HG03469 (cell line): ENCODE results near the gene C11orf97.
"Not testable (repeated sequence)": the region's sequence is repeated elsewhere in the genome, so short reads cannot be mapped to it uniquely, and the experiment has no call there.

Experiments used
- ATAC-seq: cut with Tn5 transposase; IDR thresholded peaks from one replicate; pipeline ENCODE4 v1.9.1; 2021; ENCODE audit warnings: mild to moderate bottlenecking, moderate library complexity, moderate number of reproducible peaks; ENCODE audit not compliant: unreplicated experiment

C11orf97 gene

DNA sequence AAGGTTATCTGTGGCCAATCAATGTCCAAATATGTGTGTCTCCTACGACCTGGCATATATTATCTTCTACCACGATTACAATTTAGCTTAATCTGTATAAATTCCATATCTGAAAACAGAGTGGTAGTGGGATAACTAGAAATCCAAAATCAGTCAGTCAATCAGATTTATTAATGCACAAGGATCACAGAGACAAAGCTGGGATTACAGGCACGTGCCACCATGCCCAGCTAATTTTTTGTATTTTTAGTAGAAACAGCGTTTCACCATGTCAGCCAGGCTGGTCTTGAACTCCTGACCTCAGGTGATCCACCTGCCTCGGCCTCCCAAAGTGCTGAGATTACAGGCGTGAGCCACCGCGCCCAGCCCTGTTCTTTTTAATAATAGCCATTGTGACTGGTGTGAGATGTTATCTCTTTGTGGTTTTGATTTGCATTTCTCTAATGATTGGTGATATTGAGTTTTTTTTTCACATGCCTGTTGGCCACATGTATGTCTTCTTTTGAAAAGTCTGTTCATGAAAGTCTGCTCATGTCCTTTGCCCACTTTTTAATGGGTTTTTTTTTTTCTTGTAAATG lies 43.6 kb downstream of the C11orf97 start:
- ATAC-seq: not testable (repeated sequence)

DNA sequence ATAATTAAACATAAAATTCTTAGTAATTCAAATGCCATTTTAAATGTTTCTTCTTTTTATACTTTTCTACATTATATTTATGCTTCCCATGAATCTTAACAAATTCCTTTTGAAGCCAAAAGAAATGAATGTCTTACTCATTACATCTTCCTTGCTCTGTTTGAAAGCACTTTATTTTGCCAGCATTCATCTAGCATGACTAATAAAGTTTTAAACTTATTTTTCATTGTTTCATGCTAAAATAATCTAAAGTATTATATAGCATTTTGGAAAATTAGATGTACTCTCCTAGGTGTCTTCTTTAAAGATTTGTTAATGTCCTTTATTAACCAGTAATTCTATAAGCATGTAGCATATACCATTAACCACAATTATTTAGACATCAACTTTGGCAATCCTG lies 45.2 kb downstream of the C11orf97 start:
- no peak for ATAC-seq

DNA sequence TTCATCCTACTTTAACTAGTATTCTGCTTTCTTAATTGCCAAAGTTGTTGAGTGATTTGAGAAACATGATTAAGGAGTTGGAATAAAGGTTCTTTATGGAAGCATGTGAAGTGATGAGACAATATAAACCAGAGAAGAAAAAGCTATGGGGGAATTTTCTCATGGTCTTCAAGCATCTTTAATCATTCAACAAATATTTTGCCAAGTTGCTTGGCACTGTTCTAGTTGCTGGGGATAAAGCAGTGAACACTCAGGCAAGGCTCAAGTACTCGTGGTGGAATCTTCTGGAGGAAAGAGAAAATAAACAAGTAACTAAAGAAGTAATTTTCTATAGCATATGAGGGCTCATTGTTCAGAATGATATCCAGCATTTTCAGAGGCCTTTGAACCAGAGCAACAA lies 45.7 kb downstream of the C11orf97 start:
- ATAC-seq: no peak

DNA sequence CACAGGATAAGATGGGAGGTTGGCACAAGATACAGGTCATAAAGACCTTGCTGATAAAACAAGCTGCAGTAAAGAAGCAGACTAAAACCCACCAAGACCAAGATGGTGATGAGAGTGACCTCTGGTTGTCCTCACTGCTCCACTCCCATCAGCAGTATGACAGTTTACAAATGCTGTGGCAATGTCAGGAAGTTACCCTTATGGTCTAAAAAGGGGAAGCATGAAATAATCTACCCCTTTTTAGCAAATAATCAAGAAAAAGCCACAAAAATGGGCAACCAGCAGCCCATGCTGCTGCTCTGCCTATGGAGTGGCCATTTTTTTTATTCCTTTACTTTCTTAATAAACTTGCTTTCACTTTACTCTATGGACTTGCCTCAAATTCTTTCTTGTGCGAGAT lies 46.2 kb downstream of the C11orf97 start:
- no peak for ATAC-seq

DNA sequence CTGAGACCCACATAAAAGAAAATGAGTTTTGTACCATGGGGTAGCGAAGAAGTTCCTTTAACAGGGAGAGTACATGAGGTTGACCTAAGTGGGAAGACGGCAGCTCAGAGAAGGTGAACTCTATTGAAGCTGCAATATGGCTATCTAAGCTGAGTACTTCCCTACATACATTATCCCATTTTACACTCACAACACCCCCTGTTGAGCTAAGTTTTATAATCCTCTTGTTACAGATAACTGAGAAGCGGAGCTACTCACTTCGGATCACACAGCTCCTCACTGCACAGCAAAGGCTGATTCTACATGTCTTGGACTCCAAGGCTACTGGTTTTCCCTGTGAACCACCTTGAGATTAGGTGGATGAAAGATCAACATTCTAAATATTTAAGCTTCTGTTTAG lies 46.7 kb downstream of the C11orf97 start:
- no peak for ATAC-seq

DNA sequence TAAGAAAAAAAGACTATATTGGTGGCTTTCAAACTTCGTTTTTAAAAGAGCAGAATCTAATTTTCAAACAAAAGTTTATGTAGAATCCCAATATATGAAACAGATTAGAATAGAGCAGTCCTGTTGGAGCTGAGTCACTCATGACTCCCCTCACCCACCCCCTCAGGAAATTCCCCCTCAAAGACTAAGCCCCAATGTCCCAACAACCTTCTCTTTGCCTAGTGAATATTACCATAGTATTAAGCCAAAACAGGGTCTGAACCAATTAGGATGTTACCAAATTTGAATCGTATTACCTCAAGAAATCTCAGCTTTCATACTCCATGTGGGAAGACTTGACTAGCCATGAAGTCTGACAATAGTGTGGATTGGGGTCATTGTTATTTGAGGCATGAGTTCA lies 47.1 kb downstream of the C11orf97 start:
- ATAC-seq: no peak

DNA sequence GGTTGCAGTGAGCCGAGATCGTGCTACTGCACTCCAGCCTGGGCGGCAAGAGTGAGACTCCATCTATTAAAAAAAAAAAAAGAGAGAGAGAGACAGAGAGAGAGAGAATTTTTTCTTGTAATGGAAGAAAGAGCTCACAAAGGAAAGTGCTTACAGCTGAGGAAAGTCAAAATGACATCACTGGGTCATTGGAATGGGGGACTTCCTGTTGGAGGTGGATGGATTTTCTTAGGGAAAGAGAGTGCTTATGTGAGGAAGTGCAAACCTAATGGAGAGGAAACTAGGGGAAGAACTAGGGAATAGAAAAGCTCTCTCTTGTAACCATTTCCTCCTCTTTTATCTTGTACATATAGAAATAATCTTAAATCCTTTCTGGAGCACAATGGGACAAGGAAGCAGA lies 48.6 kb downstream of the C11orf97 start:
- no peak for ATAC-seq

DNA sequence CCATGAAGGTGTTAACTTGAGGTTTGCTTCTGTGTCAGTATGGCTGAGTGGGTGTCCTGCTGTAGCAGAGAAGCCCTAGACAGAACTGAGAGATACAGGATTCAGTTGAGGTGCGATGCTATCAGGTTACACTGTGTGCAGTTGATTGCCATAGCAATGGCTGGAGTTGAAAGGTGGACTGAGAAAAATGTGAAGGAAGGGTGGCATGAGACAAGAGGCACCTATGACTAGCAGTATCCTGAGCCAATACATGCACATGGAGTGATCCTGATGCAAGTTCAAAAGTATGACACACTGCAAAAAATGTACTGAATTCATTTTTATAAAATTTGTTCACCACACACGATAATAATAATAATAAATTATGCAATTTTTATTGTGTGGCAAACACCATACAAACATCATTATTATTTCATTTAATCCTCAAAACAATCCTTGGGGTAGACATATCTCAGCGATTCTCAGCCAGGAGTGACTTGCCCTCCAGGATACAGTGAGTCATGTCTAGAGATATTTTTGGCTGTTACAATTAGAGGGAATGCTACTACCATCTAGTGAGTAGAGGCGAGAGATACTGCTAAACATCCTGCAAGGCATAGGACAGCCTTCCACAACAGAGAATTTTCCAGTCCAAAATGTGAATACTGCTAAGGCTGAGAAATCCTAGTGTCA lies 51.1 kb downstream of the C11orf97 start:
- no peak for ATAC-seq

DNA sequence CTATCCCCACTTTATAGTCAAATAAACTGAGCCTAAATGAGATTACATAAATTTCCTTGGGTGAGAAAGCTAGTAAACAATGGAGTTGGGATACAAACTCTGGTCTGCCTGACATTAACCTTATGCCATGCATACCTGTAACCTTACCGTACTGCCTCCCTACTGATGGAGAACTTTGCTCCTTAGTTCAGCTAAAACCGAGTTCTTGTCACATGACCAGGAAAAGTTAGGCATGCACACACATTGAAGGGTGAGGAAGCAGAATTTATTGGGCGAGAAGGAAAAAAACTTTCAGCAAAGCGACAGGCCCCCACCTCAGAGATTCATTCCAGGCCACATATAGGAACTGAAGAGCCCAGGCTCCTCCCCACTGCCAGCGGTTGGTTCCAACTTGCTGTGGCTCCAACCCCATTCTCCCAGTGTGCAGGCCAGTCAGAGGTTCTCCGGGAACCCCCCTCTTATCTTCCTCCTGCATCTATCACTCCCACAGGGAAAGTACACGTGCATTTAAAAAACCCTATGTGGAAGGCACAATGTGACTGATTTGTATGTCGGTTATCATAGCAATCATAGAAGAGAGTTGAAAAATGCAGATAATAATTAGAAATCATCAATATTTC lies 51.7 kb downstream of the C11orf97 start:
- ATAC-seq: no peak

DNA sequence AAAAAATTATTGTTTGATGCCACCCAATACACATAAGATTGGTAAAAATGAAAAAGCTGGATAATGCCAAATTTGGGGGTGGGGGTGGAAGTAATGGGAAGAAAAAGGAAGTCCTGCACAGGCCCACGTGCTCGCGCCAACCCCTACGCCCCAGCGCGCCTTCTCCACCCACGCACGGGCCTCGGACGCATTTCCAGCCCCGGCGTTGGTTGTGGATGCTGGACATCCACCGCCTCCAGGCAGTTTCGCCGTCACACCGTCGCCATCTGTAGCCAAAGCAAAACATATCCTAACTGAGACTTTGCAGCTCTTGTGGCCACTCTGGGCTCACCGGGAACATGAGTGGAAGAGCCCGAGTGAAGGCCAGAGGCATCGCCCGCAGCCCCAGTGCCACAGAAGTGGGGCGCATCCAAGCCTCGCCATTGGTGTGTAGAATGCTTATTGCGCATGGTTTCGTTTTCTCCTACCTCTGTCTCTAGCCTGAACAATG lies 55.0 kb downstream of the C11orf97 start, which contains the start of gene PIWIL4:
PIWIL4 (plus strand) TSS at position 188 of the 490 bp plus-strand sequence; CDS start at position 339, 151 bp downstream.
- no peak for ATAC-seq

DNA sequence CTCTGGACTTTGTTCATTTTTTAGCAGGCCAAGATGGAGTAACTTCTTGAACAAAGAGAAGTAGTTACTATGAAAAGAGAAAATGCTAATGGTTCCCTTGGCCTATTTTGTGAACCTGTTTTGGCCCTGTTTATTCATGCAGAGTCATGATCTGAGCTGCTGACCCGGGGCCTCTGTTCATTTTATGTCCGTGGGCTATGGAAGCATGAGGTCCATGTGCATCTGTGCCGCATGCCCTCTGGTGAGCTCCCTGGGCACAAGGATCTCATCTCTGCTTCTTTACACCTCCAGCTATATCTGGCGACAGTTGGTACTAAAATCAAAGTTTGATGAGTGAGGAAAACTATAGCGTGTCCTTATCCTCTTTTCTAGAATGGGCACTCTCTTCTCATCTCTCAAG lies 55.9 kb downstream of the C11orf97 start:
- ATAC-seq: no peak

DNA sequence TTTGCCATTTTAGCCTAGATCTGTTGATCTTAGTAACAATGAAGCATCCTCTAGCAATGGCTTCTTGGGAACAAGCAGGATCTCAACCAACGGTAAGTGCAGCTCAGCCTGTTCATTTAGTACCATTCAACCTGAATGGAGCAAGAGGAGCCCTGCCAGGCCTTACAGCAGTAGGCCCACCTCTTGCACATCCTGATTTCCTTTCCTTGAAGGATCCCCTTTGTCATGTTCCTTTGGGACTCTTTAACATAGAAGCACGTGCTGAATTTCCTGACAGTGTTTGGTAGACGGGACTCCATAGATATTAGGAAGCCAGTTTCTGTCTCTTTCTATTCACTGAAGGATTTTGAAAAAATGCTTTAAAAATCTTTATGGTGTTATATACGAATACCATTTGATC lies 56.5 kb downstream of the C11orf97 start:
- no peak for ATAC-seq

DNA sequence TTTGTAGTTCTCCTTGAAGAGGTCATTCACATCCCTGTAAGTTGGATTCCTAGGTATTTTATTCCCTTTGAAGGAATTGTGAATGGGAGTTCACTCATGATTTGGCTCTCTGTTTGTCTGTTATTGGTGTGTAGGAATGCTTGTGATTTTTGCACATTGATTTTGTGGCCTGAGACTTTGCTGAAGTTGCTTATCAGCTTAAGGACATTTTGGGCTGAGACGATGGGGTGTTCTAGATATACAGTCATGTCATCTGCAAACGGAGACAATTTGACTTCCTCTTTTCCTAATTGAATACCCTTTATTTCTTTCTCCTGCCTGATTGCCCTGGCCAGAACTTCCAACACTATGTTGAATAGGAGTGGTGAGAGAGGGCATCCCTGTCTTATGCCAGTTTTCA lies 60.7 kb downstream of the C11orf97 start:
- ATAC-seq: not testable (repeated sequence)

DNA sequence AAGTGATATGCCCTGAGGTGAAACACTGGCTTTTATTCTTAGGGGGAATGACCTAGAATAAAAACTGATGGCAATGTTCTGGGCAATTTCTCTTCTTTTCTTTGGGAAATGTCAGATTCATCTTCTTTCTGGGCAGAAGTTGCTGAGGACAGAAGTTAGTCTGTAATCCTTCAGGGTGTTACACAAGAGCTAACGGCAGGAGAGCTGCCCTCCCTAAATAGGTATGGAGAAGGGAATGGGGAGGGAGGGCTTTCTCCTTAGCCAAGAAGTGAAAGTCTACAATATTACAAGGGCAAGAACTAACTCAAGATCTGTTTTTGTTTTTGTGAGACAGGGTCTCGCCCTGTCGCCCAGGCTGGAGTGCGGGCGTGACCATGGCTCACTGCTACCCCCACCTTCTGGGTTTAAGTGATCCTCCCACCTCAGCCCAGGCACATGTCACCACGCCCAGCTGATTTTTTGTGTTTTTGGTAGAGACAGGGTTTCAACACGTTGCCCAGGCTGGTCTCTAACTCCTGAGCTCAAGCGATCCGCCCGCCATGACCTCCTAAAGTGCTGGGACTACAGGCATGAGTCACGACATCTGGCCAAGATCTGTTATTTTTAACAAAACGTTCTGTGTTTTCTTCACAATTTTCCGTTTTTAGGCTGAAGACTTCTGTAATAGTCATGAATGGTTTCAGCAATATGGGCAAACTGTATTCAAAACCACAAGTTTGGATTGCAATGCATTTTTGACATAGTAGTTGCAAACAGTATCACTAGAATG lies 62.1 kb downstream of the C11orf97 start:
- no peak for ATAC-seq

DNA sequence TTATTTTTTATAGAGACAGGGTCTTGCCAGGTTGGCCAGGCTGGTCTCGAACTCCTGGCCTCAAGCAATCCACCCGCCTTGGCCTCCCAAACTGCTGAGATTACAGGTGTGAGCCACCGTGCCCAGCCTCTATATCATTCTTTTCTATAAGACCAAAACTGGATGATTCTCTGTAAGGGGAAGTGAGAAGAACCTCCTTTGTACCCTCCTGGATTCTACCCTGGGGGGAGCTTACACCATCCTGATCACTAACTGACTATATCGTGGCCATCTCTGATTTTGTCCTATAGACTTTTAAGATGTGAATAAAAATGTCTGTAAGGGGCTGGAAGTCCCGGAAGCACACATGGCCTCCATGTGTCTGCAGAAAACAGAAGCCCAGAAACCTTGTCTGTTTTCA lies 64.0 kb downstream of the C11orf97 start:
- no peak for ATAC-seq

DNA sequence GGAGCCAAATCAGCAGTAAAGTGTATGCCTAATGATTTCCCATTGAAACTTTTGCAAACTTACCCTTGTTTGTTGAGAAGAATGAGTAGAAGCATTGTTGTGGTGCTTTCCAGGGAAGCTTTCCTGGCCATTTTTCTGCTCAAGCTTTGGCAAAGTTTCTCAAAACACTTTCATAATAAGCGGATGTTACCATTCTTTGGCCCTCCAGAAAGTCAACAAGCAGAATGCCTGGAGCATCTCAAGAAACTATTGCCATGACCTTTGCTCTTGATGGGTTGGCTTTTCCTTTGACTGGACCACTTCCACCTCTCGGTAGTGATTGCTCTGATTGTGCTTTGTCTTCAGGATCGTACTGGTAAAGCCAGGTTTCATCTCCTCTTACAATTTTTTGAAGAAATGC lies 65.6 kb downstream of the C11orf97 start:
- ATAC-seq: no peak
